ENCODE results near the gene PCDHA12.

GRCh38 chr5:140882591-140882899, 7.4 kb downstream of the PCDHA12 start:
- TF ChIP-seq CTCF (IDR thresholded peaks at IDR 0.05 in 8 of 11, conservative IDR thresholded peaks at IDR 0.05 in 3 of 11): no peak
- no peak for TF ChIP-seq POLR2A (IDR thresholded peaks at IDR 0.05)
- TF ChIP-seq POLR2AphosphoS5 (IDR thresholded peaks at IDR 0.05): no peak

Measured in spleen (tissue), 7 donors.